DOHH2 (cell line): ENCODE data around the gene ACVR1B.

Source experiments
- H3F3A ChIP-seq: fragments of 200-600 bp; sonication (generic), shearing (Covaris generic); 2 replicates; pipeline ENCODE4 v1.6.0; 2016; ENCODE audit warnings: antibody characterized with exemption, mild to moderate bottlenecking; ENCODE audit not compliant: control insufficient read depth, insufficient read depth
- H3K27ac ChIP-seq: fragments of 200-600 bp; sonication (generic); 2 replicates; pipeline ENCODE4 v1.5.1; 2014; ENCODE audit warnings: low read depth, mild to moderate bottlenecking, low read length, moderate library complexity
- H3K27me3 ChIP-seq: fragments of 200-600 bp; sonication (generic); 2 replicates; pipeline ENCODE4 v1.6.1; 2014; ENCODE audit warnings: mild to moderate bottlenecking, low read length, mixed read lengths; ENCODE audit not compliant: control insufficient read depth
- H3K36me3 ChIP-seq: fragments of 200-600 bp; sonication (generic); 2 replicates; pipeline ENCODE4 v1.6.1; 2014; ENCODE audit warnings: mild to moderate bottlenecking, low read length, moderate library complexity, mixed read lengths; ENCODE audit not compliant: control insufficient read depth
- H3K4me1 ChIP-seq: fragments of 200-600 bp; sonication (generic); 2 replicates; pipeline ENCODE4 v1.6.1; 2014; ENCODE audit warnings: mild to moderate bottlenecking, low read length, mixed read lengths; ENCODE audit not compliant: control insufficient read depth
- H3K4me2 ChIP-seq: fragments of 200-600 bp; sonication (generic); 2 replicates; pipeline ENCODE4 v1.6.0; 2014; ENCODE audit warnings: mild to moderate bottlenecking, low read length, moderate library complexity
- H3K4me3 ChIP-seq: fragments of 200-600 bp; sonication (generic); 2 replicates; pipeline ENCODE4 v1.5.1; 2014; ENCODE audit warnings: mild to moderate bottlenecking, low read length, mixed read lengths
- H3K79me2 ChIP-seq: fragments of 200-600 bp; sonication (generic); 2 replicates; pipeline ENCODE4 v1.6.1; 2014; ENCODE audit warnings: mild to moderate bottlenecking, low read length, mixed read lengths; ENCODE audit not compliant: control insufficient read depth
- H3K9me2 ChIP-seq: fragments of 200-600 bp; sonication (generic); replicated peaks from 2 replicates; pipeline ENCODE4 v1.6.1; 2014; ENCODE audit warnings: mild to moderate bottlenecking, low read length, mixed read lengths; ENCODE audit not compliant: control insufficient read depth
- H3K9me3 ChIP-seq: fragments of 200-600 bp; sonication (generic); 2 replicates; pipeline ENCODE4 v1.6.1; 2014; ENCODE audit warnings: antibody characterized with exemption, low read length, mixed read lengths; ENCODE audit not compliant: control insufficient read depth, insufficient read depth
- H4K20me1 ChIP-seq: fragments of 200-600 bp; sonication (generic); 2 replicates; pipeline ENCODE4 v1.6.0; 2014; ENCODE audit warnings: low read depth, mild to moderate bottlenecking, antibody characterized with exemption, low read length, moderate library complexity; ENCODE audit not compliant: control insufficient read depth, insufficient read depth
- EZH2phosphoT487 ChIP-seq: fragments of 200-600 bp; sonication (generic); IDR thresholded peaks from 2 replicates; pipeline ENCODE4 v1.6.1; 2017; ENCODE audit warnings: borderline replicate concordance, mild to moderate bottlenecking, antibody characterized with exemption, low read length, moderate library complexity, mixed read lengths
- TF ChIP-seq, protein P1 (sequence below): fragments of 200-600 bp; sonication (generic); IDR thresholded peaks from one replicate; pipeline ENCODE4 v1.5.1; 2014; ENCODE audit warnings: antibody characterized with exemption, mild to moderate bottlenecking, low read depth, low read length; ENCODE audit not compliant: poor library complexity, severe bottlenecking

Gene ACVR1B

DNA sequence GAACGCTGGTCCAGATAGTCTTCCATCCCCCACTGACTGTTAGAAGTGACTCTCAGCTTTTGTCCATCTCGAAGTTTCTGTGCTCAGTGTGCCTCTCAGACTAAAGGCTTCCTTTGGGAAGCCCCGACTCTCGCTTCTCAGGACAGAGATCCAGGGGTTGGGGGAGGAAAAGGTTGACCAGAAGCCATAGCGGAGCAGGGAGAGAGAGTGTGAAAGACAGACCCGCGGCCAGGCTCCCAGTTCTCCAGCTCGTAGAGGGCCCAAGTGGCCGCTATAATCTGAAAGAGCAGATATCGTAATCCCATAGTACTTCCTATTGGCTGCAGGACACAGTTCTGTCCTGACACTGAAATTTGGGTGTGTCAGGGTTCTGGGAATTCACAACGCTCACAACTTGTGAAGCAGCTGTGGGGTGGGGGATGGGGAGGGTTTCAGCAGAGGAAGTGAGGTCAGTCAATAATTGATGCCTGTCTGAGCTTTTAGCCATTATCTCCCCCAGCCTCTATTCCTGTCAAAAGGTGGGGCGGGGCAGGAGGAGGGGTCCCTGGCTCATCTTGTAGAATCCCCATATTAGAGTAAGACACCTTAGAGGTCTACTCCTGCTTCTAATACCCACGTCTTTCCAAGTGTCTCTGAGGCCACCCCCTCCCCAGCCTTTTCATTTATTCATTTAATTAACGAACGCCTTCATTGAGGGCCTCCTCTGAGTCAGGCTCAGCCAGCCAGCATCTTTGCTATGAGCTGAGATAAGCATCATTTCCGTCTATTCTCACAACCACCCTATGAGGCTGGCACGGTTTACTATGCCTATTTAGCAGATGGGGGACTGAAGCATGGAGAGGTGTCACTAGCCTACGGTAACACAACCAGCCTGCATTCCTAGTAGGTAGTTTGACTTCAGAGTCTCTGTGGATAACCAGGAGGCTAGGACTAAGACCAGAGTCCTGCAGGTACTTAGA, 45.7 kb upstream of the ACVR1B start:
- Histone ChIP-seq H3K9me3 (no peaks in the 10 kb centered on the region), H3K27ac (no peak overlapping the region), H3F3A (no peaks in the 10 kb centered on the region), H4K20me1 (no peaks in the 10 kb centered on the region), H3K27me3 (peaks cover 3% of the 10 kb centered on the region; the same call in 1 of the 2 replicates), H3K79me2 (no peaks in the 10 kb centered on the region), H3K36me3 (no peaks in the 10 kb centered on the region), H3K9me2 (no peaks in the 10 kb centered on the region), H3K4me2 (no peak overlapping the region), H3K4me3 (no peak overlapping the region), H3K4me1 (no peaks in the 10 kb centered on the region)
- no peak for TF ChIP-seq EZH2phosphoT487
- TF ChIP-seq, protein P1, sequence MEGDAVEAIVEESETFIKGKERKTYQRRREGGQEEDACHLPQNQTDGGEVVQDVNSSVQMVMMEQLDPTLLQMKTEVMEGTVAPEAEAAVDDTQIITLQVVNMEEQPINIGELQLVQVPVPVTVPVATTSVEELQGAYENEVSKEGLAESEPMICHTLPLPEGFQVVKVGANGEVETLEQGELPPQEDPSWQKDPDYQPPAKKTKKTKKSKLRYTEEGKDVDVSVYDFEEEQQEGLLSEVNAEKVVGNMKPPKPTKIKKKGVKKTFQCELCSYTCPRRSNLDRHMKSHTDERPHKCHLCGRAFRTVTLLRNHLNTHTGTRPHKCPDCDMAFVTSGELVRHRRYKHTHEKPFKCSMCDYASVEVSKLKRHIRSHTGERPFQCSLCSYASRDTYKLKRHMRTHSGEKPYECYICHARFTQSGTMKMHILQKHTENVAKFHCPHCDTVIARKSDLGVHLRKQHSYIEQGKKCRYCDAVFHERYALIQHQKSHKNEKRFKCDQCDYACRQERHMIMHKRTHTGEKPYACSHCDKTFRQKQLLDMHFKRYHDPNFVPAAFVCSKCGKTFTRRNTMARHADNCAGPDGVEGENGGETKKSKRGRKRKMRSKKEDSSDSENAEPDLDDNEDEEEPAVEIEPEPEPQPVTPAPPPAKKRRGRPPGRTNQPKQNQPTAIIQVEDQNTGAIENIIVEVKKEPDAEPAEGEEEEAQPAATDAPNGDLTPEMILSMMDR: no peak

DNA sequence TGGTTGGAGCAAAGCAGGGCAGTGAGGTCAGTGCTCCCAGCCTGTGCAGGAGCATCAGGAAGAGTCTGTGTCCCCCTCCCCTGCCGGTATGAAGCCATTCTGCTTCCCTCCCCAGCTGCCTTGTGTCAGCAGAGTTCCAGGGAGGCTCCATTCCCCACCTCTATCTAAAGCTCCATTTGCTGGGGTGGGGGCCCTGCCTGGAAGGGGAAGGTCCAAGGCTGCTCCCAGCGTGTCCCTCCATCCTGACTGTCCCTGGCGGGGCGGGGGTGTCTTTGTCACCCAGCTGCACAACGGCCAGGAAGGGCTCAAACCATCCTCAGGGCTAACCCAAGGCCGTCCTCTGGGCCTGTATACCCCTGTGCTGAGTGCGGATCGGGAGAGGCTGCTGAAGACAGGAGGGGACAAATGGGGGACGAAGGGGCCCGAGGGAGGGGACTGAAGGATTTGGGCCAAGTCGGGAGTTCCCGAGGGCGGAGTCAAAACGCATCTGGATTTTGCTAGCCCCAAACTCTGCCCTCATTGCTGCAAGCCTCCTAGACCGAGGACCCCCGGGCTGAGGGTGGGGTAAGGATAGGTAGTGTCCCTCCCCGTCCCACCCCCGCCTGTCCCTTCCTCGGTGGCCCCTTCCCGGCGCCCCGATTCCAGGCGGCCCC, 44.9 kb upstream of the ACVR1B start:
- Histone ChIP-seq H3K4me1 (no peaks in the 10 kb centered on the region), H3K27me3 (peaks cover 3% of the 10 kb centered on the region; the same call in 1 of the 2 replicates), H3K4me2 (no peak overlapping the region), H3K9me3 (no peaks in the 10 kb centered on the region), H3K27ac (no peak overlapping the region), H4K20me1 (no peaks in the 10 kb centered on the region), H3K9me2 (no peaks in the 10 kb centered on the region), H3F3A (no peaks in the 10 kb centered on the region), H3K4me3 (no peak overlapping the region), H3K79me2 (no peaks in the 10 kb centered on the region), H3K36me3 (no peaks in the 10 kb centered on the region)
- TF ChIP-seq, protein P1: no peak
- TF ChIP-seq EZH2phosphoT487: no peak

DNA sequence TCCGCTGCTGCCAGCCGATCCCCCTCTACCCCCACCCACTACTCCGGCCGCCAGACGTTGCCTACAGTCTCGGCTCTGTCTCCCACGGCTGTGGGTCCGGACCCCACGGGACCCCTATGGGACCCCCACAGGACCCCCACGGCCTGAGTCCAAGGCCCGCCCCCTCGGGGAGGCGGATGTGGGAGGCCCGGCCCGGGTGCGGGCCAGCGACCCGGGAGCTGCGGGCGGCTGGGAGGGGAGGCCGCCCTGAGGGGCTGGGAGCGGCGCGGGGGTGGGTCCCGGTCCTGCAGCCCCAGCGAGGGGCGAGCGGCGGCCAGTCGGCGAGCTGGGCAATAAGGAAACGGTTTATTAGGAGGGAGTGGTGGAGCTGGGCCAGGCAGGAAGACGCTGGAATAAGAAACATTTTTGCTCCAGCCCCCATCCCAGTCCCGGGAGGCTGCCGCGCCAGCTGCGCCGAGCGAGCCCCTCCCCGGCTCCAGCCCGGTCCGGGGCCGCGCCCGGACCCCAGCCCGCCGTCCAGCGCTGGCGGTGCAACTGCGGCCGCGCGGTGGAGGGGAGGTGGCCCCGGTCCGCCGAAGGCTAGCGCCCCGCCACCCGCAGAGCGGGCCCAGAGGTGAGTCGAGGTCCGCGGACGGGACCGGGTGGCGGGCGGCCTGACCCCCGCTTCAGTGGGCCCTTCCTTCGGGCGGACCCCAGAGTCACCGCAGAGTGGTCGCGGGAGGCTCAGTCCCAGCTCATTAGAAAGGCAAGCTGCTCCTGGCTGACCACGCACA, 44.2 kb upstream of the ACVR1B start, which contains the start of gene ACVRL1:
ACVRL1 (plus strand) TSS at position 422 of the 773 bp plus-strand sequence. CDS start 4,971 bp downstream, outside the sequence.
- TF ChIP-seq EZH2phosphoT487: no peak
- TF ChIP-seq, protein P1: no peak
- Histone ChIP-seq H3K9me2 (no peaks in the 10 kb centered on the region), H3F3A (no peaks in the 10 kb centered on the region), H3K27ac (no peak within 1 kb of the TSS), H4K20me1 (no peaks in the 10 kb centered on the region), H3K4me1 (no peaks in the 10 kb centered on the region), H3K36me3 (no peaks in the 10 kb centered on the region), H3K79me2 (no peaks in the 10 kb centered on the region), H3K4me3 (no peak within 1 kb of the TSS), H3K9me3 (no peaks in the 10 kb centered on the region), H3K27me3 (peaks cover 3% of the 10 kb centered on the region; the same call in 1 of the 2 replicates), H3K4me2 (no peak within 1 kb of the TSS)
